GM12801 (cell line): ENCODE data around the gene CPM.

Experiments used
- TF ChIP-seq, protein P1 (sequence below): IDR thresholded peaks from one replicate; pipeline ENCODE4 v1.5.1; 2011; ENCODE audit warnings: control low read depth; ENCODE audit not compliant: insufficient read length; ENCODE audit errors: extremely low read depth

Gene CPM

DNA sequence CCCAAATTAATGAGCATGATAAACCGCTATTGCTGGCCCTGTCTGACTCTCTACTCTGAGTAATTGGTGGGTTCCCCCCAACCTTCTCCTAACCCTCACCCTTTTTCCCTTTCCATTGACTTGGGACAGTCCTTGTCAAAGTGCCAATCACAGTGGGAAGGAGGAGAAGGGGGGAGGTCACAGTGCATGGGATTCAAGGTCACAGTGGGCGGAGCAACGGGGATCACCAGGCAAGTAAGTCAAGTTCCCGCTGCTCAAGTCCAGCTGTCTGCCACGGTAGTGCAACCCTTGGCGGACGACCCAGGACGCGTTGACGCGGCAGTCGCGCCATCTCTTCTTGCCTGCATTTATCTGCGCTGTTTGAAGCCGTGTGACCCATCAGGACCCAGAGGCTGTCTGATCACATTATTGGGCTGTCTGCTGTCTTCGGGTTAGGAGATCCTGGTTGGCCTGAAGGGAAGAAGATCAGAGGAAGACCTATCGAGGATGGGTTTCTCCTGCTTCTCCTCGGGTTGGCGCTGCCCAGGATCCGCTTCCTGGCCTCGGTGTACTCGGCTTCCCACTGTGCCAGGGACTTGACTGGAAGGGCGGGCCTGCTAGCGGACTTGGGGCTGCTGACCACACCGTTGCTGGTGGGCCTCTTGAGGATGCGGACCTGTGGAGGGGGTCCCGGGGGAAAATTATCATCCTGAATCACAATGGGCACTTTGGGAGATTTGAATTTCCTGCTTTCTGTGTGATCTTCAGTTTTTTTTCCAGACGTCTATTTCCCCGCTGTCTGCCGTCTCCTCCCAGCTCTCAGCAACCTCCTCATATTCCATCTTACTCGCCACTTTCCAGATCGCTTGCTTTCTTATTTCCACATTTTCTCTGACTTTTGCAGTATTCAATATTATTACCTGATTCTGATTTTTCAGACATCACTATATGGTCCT lies 128.0 kb downstream of the CPM start:
- TF ChIP-seq, protein P1, sequence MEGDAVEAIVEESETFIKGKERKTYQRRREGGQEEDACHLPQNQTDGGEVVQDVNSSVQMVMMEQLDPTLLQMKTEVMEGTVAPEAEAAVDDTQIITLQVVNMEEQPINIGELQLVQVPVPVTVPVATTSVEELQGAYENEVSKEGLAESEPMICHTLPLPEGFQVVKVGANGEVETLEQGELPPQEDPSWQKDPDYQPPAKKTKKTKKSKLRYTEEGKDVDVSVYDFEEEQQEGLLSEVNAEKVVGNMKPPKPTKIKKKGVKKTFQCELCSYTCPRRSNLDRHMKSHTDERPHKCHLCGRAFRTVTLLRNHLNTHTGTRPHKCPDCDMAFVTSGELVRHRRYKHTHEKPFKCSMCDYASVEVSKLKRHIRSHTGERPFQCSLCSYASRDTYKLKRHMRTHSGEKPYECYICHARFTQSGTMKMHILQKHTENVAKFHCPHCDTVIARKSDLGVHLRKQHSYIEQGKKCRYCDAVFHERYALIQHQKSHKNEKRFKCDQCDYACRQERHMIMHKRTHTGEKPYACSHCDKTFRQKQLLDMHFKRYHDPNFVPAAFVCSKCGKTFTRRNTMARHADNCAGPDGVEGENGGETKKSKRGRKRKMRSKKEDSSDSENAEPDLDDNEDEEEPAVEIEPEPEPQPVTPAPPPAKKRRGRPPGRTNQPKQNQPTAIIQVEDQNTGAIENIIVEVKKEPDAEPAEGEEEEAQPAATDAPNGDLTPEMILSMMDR: no peak

- TF ChIP-seq, protein P1: no peak
Observed at GRCh38 chr12:68803948-68804656, 128.9 kb downstream of the CPM start.
